Effector CD8-positive, alpha-beta T cell (primary cell): ENCODE results near the gene CD200R1.
"Not testable (repeated sequence)": the region's sequence is repeated elsewhere in the genome, so short reads cannot be mapped to it uniquely, and the experiment has no call there.

ENCODE experiments used
- DNase-seq: peaks from one replicate; lab custom pipeline; 2025; lab: John Stamatoyannopoulos, UW

Gene CD200R1

DNA sequence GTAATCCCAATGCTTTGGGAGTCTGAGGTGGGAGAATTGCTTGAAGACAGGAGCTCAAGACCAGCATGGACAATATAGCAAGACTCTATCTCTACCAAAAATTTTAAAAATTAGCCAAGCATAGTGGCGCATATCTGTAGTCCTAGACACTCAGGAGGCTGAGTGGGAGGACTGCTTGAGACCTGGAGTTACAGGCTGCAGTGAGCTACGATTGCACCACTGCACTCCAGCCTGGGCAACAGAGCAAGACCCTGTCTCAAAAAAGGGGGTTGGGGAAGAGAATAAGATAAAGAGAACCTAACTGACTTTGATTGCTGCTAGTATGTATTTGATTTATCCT lies 755 bp downstream of the CD200R1 start:
- DNase-seq: no peak

DNA sequence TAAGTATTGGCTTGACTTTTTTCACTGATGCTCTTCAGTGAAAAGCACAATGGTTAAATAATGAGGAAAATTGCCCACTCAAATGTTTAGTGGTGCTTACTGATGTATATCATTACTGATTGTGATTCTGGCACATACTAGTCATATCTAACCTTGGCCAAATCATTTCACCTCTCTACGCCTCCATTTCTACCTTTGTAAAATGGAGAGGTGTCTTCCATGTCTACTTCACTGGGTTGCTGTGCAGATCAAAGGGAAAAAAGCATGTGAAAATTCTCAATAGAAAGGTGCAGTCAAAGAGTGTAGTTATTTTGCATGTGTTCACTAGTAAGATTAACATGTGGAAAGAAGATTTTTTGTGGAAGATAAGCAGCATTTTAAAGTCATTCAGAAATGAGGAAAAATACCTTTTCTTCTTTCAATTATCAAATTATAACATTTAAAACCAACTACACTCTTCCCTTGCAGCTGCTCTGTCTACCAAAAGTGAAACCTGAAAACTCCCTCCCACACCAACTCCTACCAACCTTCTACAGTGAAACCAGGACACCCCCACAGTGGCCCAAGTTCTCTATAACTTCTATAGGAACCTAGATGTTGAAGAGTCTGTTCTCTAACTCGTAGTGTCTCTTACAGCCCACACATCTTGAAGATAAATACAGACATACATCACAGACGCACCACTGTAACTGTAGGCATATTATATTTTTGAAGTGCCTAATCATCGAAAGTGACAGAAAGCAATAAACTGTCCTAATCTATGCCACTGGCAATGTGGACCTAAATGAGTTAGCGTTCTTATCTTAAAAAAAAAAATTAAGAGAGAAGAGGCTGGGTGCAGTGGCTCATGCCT lies 1.4 kb downstream of the CD200R1 start:
- no peak for DNase-seq

DNA sequence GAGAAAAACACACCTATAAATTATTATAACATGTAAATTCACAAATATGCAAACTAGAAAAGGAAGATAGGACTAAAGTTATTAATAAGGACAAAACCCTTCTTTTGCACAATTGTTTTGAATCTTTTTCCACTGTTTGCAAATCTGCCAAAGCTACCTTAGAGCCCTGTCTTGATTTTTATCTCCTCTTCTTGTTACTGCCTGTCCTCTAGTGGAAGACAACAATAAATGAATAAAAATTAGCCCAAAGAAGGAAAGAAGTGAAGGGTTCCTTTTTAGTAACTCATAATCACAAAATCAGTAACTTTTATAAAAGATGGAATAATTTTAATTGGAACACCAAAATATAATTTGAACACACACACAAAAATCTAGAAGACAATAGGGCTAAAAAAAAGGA lies 2.7 kb downstream of the CD200R1 start:
- no peak for DNase-seq

DNA sequence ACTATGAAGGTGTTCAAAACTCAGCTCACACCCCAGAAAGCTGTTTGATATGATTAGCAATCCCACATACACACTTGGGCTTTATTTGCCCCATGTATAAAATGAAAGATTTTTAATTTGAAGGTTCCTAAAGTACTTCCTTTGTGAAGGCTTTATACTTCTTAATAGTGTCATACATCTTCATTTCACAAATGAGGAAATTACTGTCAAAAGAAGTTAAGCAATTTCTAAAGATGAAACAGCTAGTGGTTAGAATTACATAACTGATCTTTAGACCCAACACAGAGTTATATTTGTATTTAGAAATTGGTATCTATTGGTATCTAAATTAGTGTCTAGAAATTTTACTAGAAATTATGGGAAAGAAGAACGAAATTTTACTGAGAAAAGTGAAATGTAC lies 7.1 kb downstream of the CD200R1 start:
- no peak for DNase-seq

DNA sequence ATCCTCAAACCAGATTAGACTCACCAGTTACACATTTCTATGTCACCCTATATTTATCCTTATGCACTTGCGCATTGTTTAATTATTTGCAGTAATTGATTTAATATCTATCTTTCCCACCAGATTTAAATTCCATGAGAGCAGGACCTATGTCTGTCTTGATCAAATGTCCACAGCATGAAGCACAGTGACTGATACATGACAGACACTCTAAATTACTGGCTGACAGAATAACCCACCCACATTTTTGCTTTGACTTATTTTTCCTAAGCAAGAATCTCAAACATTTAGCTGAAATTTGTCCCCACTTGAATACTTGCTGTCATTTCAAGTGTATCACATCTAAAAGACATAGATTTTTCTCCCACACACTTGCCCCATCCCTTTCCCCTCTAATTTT lies 7.5 kb downstream of the CD200R1 start:
- DNase-seq: no peak

DNA sequence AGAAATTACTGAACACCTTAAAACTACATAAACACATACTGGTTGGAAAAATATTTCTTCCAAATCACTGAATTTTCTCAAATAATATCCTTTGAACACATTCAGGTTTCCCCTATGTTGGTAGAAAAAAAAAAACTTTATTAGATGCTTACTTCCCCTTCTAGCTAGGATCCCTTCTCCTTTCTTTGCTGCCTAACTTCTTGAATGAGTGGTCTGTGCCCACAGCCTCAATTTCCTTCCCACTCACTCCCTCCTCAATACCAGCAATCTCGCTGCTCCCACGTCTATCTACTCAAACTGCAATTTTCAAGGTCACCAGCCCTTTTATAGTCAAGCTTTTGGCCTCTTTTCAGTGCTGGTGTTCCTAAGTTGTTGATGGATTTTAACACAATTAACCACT lies 8.3 kb downstream of the CD200R1 start:
- no peak for DNase-seq

DNA sequence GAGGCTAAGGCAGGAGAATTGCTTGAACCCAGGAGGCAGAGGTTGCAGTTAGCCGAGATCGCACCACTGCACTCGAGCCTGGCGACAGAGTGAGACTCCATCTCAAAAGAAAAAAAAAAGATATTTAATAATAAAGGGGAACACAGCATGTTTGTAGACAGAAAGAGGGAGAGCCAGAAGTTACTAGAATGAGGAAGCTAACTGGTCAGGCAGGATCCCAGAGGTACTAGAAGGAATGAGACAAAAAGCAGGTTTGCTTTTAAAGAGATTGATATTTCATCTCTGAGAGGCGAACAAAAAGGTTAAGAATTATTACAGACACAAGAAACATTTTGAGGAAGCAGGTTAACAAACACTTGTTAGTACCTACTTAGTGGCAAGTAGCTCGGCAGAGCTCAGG lies 9.2 kb downstream of the CD200R1 start:
- DNase-seq: no peak

DNA sequence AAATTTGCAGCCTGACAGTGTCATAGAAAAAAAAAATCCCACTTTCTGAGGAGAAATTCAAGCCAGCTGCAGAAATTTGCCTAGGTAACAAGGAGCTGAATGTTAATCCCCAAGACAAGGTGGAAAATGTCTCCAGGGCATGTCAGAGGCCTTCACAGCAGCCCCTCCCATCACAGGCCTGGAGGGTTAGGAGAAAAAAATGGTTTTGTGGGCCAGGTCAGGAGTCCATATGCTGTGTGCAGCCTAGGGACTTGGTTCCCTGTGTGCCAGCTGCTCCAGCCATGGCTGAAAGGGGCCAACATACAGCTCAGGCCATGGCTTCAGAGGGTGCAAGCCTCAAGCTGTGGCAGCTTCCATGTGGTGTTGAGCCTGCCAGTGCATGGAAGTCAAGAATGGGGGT lies 11.2 kb downstream of the CD200R1 start:
- DNase-seq: no peak

DNA sequence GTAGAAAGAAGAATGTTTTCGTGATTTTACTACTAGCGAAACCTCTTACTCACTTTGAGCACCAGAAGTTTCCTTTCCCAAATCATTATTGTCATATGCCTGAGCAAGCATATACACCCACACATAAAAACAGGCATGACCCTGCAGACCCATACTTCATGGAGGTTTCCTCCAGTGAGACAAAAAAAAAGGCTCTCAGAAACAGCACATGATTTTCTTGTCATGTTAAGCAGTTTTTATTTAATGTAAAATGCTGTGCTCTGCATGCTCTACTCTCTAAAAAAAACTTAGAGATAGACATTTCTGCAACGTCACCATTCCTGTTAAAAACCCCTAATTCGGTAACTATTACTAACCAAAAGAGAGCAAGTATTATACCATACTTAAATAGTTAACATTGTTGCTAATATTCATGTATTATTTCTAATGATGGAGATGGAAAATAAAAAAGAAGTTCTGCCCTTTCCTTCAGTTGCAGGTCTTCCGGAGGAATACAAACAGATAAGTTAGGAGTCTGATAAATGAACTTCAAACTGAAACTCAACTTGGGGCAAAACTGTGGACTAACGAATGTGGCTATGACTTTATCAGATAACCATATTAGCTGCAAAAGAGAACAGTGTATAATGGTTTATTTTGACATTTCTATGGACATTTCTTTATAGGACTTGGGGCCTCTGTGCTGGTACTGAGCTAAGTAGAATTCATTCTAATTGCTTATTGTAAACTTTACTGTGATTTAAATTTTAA lies 15.9 kb downstream of the CD200R1 start:
- DNase-seq: no peak

DNA sequence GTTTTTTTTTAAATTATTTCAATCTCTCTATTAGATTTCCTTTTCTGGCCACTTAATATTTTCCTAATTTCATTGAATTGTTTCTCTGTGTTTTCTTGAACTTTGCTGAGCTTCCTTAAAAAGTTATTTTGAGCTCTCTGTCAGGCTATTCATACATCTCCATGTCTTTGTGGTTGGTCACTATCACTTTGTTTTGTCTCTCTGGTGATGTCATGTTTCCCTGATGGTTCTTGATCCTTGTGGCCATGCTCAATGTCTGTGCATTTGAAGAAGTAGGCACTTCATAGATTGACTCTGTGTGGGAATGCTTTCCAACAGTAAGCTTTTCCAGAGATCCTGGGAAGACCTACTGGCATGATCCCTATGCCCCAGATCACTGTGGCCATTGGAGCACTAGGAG lies 18.6 kb downstream of the CD200R1 start:
- no peak for DNase-seq

DNA sequence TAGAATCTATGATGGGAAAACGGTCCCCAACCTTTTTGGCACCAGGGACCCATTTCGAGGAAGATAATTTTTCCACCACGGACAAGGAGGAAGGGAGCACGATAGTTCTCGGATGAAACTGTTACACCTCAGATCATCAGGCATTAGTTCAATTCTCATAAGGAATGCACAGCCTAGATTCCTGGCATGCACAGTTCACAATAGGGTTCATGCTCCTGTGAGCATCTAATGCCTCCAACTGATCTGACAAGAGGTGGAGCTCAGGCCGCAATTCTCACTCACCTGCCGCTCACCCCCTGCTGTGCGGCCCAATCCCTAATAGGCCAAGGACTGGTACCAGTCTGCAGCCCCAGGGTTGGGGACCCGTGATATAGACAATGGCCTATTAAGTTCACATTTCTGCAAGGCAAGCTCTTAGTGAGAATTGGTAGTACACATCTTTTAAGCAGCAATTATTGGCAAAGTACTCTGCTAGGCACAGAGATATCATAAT lies 26.5 kb downstream of the CD200R1 start:
- DNase-seq: no peak

DNA sequence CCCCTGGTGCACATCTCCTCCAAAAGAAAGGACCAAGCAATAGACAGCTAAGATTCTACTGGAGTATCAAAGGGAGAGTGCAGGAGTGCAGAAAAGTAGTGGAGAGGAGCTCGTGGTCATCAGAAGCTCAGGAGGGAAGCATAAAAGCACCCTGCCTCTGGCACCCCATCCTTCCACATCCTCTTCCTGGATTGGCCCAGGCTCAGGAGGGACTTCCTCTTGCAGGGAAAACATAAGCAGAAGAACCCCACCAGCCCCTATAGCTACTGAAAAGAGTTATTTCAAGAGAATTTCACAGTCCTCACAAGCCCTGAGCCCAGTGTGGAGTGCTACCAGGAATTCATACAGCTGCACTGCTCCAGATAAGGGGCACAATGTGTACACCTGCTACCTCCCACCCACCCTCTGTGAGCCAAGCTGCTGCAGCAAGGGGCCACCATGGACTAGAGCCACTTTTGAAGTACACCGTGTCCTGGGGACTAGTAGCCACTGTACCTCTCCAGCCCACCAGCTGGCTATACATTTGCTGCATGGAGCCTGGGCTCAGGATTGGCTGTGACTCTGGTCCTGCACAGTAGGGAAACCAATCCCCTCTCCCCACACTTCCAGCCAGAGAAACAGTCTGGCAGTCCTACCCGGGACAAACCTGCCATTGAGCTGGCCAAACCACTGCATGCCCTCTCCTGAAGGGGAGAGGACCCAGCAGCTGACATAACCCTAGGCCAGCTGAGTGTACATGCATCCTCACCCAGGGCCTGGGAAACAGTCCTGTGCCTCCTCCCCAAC lies 43.0 kb downstream of the CD200R1 start:
- no peak for DNase-seq

DNA sequence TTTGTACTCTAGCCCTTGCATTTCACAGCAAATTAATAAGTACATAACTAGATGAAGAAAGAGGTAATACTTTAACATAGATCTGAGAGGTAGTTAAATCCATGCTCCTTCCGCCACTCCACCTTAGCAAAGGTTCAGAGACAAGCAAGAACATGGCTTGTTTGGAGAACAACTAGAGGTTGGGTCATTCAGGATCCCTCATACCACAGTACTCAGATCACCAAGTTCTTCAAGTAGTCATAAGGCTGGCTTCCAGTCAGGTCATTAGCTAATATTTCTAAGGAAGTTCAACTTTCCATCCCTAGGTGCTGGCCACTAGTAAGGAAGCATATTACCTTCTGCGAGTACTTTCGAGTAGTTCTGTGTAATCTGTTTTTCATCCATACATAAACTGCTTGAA lies 44.1 kb downstream of the CD200R1 start:
- no peak for DNase-seq

DNA sequence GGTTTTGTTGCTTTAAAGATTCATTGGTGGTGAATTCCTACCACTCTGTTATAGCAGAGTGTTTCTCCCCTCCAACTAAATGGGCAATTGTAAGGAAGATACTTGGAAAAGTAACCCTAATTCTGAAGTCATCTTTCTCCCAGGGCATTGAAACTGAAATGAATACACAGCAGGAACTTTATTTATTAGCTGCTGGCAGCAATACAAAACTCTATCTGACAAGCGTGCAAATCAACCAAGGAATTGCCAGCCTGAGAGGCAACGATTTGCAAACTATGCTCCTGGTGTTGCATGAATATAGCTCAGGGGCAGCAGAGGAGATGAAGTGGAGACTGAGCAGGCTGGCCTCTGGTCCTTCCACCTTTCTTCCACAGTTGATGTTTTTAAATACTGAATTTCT lies 48.9 kb downstream of the CD200R1 start:
- no peak for DNase-seq

DNA sequence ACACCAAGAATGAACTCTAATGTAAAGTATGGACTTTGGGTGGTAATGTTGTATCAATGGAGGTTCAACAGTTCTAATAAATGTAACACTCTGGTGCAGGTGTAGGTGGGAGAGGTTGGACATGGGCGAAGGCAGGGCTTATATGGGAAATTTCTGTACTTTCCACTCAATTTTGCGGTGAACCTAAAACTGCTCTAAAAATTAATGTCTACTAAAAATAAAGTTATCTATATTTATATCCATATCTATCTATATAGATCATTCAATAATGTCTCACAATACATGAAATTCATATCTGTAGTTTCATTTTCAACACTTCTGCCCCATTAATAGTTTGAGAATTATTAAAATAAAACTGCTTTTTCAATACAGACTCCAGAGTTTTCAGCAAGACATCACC lies 49.3 kb downstream of the CD200R1 start:
- DNase-seq: no peak

DNA sequence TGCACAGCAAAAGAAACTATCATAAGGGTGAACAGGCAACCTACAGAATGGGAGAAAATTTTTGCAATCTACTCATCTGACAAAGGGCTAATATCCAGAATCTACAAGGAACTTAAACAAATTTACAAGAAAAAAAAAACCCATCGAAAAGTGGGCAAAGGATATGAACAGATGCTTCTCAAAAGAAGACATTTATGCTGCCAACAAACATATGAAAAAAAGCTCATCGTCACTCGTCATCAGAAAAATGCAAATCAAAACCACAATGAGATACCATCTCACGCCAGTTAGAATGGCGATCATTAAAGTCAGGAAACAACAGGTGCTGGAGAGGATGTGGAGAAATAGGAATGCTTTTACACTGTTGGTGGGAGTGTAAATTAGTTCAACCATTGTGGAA lies 55.4 kb downstream of the CD200R1 start:
- DNase-seq: not testable (repeated sequence)

DNA sequence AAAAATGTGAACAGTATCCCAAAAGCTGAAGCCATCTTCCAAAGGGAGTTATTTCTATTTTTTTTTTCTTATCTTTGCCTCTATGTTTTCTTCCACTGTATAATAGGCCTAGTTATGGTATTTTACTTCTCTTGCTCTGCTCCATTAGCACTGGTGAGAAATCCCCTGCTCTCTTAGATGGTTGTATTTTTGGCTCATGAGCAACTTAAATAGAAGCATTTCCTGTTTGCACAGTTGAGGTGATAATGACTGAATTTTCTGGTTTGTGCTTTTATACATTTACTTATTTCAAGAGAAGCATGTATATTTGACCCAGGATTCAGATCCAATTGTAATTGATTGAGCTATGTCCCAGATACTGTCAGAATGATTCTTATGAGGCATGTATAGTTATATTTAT lies 66.7 kb downstream of the CD200R1 start:
- DNase-seq: no peak

DNA sequence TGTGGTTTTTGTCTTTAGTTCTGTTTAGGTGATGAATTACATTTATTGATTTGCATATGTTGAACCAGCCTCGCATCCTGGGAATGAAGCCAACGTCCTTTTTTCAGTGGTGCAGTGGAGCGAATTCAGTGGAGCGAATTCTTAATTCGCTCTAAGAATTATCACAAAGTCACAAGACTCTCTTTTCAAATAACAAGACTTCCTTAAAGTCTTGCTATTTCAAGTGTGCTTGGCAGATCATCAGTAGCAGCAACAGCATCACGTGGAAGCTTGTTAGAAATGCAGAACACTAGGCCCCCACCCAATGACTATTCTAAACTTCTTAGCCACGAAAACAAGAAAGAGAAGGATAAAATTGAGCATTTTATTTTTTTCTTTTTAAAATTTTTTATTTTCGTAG lies 70.1 kb downstream of the CD200R1 start:
- no peak for DNase-seq

DNA sequence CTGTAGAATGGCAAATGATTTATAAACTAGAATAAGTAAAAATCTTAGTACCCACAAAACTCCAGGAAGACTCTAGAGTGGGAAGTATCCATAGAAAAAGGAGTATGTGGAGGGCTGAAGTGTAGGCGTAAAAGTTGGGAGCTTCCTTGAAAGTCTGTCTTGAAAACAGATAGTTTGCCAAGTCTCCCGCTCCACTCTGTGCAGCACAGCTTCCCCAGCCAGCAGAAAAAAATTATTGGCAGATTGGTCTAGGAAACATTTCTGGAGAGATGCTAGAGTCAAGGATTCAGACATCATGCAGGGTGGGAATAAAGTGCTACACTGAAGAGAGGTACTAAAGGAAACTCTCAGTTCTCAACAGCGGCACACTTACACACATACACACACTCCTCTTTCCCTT lies 74.8 kb downstream of the CD200R1 start:
- DNase-seq: no peak

DNA sequence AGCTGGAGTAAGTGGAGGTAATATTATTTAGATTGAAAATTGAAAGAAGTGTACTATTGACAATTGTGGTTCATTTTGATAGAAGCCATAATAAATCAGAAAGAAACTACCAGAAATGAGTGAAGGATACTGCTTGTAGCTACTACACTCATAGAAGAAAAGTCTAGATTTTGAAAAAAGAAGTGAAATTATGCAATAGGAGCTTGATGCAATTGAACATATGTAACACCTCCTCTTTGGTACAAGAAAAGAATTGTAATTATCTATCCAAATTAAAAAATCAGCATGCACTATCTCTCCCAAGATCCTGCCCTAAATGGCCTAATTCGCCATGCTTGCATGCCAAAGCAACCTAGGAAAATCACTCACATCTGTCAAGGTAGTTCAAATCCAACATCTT lies 77.1 kb downstream of the CD200R1 start:
- DNase-seq: no peak

DNA sequence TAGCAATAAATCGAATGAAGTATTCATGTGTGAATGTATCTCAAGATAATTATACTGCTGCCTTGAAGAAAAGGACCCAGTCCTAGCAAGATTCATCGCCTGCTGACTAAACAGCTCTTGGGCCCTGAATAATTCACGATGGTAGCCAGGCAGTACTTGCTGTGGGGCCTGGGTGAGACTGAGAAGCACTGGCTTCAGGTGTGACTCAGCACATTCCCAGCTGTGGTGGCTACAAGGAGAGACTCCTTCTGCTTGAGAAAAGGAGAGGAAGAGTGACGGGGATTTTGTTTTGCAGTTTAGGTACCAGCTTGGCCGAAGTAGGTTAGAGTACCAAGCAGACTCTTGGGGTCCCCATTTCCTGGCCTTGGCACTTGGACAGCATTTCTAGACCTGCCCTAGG lies 80.6 kb downstream of the CD200R1 start:
- no peak for DNase-seq

DNA sequence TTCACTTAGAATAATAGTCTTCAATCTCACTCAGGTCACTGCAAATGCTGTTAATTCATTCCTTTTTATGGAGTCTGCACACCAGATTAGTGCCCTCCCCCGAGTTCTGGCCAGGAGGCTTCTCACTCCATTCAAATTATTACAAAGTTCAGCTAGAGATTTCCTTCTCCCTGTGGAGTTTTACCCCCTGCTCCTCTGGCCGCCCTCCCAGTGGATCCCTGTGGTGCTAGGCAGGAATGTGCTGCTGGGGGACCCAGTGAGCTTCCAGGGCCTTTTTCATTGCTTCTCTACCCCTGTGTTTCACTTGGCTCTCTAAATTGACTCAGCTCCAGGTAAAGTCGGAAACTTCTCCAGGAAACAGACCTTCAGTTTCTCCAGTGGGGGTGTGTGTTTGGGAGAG lies 85.5 kb downstream of the CD200R1 start:
- no peak for DNase-seq
